A549 (cell line): Measurements from ENCODE around the gene CCDC30. TPM values are rescaled to one million over a fixed set of nuclear protein-coding genes. Genes with fewer than 3 reads are reported as not detected.

Experiments
- ATAC-seq, 2 experiments: fragments of 200-7000 bp in 1 of 2; fragments of >200 bp in 1 of 2; cut with Nextera tagmentation in 1 of 2; cut with Tn5 transposase in 1 of 2; 3 replicates each; pipeline versions ENCODE4 v1.8.0 to v1.9.1; 2018 to 2020; ENCODE audit warnings: mild to moderate bottlenecking in 1 of 2, moderate library complexity in 1 of 2
- CTCF ChIA-PET: fragments of 300-600 bp; sonication (Branson Sonifier 250); formaldehyde crosslinking; extraction: SDS; loops from one replicate; lab custom pipeline; 2021; ENCODE audit warnings: antibody characterized with exemption, inconsistent platforms; lab: Yijun Ruan, JAX
- POLR2A ChIA-PET: fragments of 350-600 bp; formaldehyde crosslinking; extraction: SDS; loops from one replicate; lab custom pipeline; 2021; ENCODE audit warnings: antibody characterized with exemption, inconsistent platforms; lab: Yijun Ruan, JAX
- DNase-seq, 2 experiments: peaks; one replicate each; pipeline versions ENCODE4 v3.0.0 to v3.0.0-alpha.2; 2011 to 2016; ENCODE audit warnings: low read depth in 1 of 2, low spot score in 1 of 2
- FAIRE-seq: peaks from 2 replicates; lab custom pipeline; 2011; peaks lifted over from hg19 to GRCh38; lab: Jason Lieb, UNC
- H3K27ac ChIP-seq, 2 experiments: fragments of >200 bp; sonication (Bioruptor Twin); formaldehyde crosslinking; 3 replicates each; pipeline ENCODE4 v1.5.1; 2016 to 2017
- H3K4me1 ChIP-seq: fragments of >200 bp; sonication (Bioruptor Twin); formaldehyde crosslinking; 3 replicates; pipeline ENCODE4 v1.6.1; 2016
- H3K4me2 ChIP-seq: fragments of >200 bp; sonication (Bioruptor Twin); formaldehyde crosslinking; 3 replicates; pipeline ENCODE4 v1.6.1; 2016
- H3K4me3 ChIP-seq: fragments of >200 bp; sonication (Bioruptor Twin); formaldehyde crosslinking; 3 replicates; pipeline ENCODE4 v1.5.1; 2016
- H3K9me3 ChIP-seq: fragments of >200 bp; sonication (Bioruptor Twin); formaldehyde crosslinking; 3 replicates; pipeline ENCODE4 v1.6.1; 2016
- BCL3 ChIP-seq: fragments of >200 bp; sonication (Bioruptor Twin); formaldehyde crosslinking; IDR thresholded peaks from 3 replicates; pipeline ENCODE4 v1.6.1; 2016
- BHLHE40 ChIP-seq: IDR thresholded peaks from 2 replicates; pipeline ENCODE4 v1.6.1; 2012; ENCODE audit warnings: low read depth, low read length, inconsistent platforms
- CHD2 ChIP-seq: fragments of 150-350 bp; IDR thresholded peaks from 2 replicates; pipeline ENCODE4 v1.6.1; 2014; ENCODE audit warnings: low read length; ENCODE audit not compliant: partially characterized antibody
- E2F6 ChIP-seq: IDR thresholded peaks from 2 replicates; pipeline ENCODE4 v1.6.1; 2012; ENCODE audit warnings: low read depth, borderline replicate concordance
- EHMT2 ChIP-seq: fragments of 200-600 bp; sonication (generic); IDR thresholded peaks from 2 replicates; pipeline ENCODE4 v1.6.1; 2016; ENCODE audit warnings: antibody characterized with exemption, low read depth, mild to moderate bottlenecking, moderate library complexity
- FOXS1 ChIP-seq: fragments of 250-450 bp; sonication (Bioruptor Pico); IDR thresholded peaks from 2 replicates; pipeline ENCODE4 v1.5.0; 2020; ENCODE audit warnings: mild to moderate bottlenecking, moderate library complexity
- HMGXB4 ChIP-seq: fragments of 250-450 bp; sonication (Bioruptor Pico); IDR thresholded peaks from 2 replicates; pipeline ENCODE4 v1.5.0; 2021; ENCODE audit warnings: mild to moderate bottlenecking, moderate library complexity, borderline replicate concordance
- JUN ChIP-seq, 2 experiments: fragments of >200 bp; sonication (Bioruptor Twin); formaldehyde crosslinking; IDR thresholded peaks; 2 replicates in 1 of 2; 3 replicates in 1 of 2; pipeline ENCODE4 v1.6.1; 2016 to 2017
- MAX ChIP-seq: IDR thresholded peaks from 2 replicates; pipeline ENCODE4 v1.6.1; 2012
- PHF8 ChIP-seq: fragments of 200-600 bp; sonication (generic); IDR thresholded peaks from 2 replicates; pipeline ENCODE4 v1.6.1; 2016; ENCODE audit warnings: low read depth, mild to moderate bottlenecking, antibody characterized with exemption, moderate library complexity, borderline replicate concordance
- POLR2A ChIP-seq: IDR thresholded peaks from 2 replicates; pipeline ENCODE4 v1.6.1; 2012; ENCODE audit warnings: mild to moderate bottlenecking, low read length
- RAD21 ChIP-seq, 2 experiments: fragments of >200 bp in 1 of 2; sonication (Bioruptor Twin) in 1 of 2; formaldehyde crosslinking in 1 of 2; IDR thresholded peaks in 1 of 2; conservative IDR thresholded peaks in 1 of 2; 2 replicates in 1 of 2; 3 replicates in 1 of 2; pipeline ENCODE4 v1.6.1; 2012 to 2018; ENCODE audit warnings: inconsistent platforms in 1 of 2
- REST ChIP-seq: fragments of 200-600 bp; sonication (generic); IDR thresholded peaks from 2 replicates; pipeline ENCODE4 v1.6.1; 2016; ENCODE audit warnings: antibody characterized with exemption, mild to moderate bottlenecking, moderate library complexity
- SREBF2 ChIP-seq: fragments of 450-650 bp; IDR thresholded peaks from 2 replicates; pipeline ENCODE4 v1.6.1; 2014; ENCODE audit warnings: mild to moderate bottlenecking, moderate library complexity
- TFCP2L1 ChIP-seq: fragments of 250-450 bp; sonication (Bioruptor Pico); IDR thresholded peaks from 2 replicates; pipeline ENCODE4 v1.5.0; 2021; ENCODE audit warnings: mild to moderate bottlenecking
- USF2 ChIP-seq: fragments of 450-650 bp; IDR thresholded peaks from 2 replicates; pipeline ENCODE4 v1.6.1; 2014; ENCODE audit warnings: antibody characterized with exemption
- WGBS: methylation state at CpG from one replicate; pipeline ENCODE4 v1.1.6; 2017; ENCODE audit errors: missing lambda C conversion rate; 5-methylcytosine and 5-hydroxymethylcytosine counted together
- polyA plus RNA-seq, 4 experiments: library from polyadenylated mRNA; depleted of rRNA in 3 of 4; stranded (reverse); fragments of >200 nt; fragmentation: RNase III in 1 of 4; extraction: RNeasy Plus Mini Kit Qiagen cat#74134 plus additional on column Dnase treatment in 1 of 4; gene quantifications; 2 replicates in 3 of 4; 3 replicates in 1 of 4; pipeline ENCODE4 v1.2.3, GENCODE V29; 2011 to 2017

CCDC30 gene
- polyA plus RNA-seq, 2 of the 4 experiments (the other 2 are of a cell fraction): 0.75 to 1.6 TPM

GRCh38 chr1:42454403-42454802, 8.7 kb upstream of the CCDC30 start (continued):
- no peak for TF ChIP-seq TFCP2L1 (CRISPR knock-in tag)
- no peak for TF ChIP-seq HMGXB4 (CRISPR knock-in tag)

GRCh38 chr1:42456010-42456753, 6.9 kb upstream of the CCDC30 start, which contains the start of the genes PPCS and ZMYND12:
Gene PPCS, plus strand, starts transcription at chr1:42456543. Its CDS starts 23 bp downstream, at chr1:42456566.
Gene ZMYND12, minus strand, starts transcription at chr1:42456022. Its CDS starts 25 bp downstream, at chr1:42455997.
- under 1% methylated on average over 17 of the region's 66 CpGs for WGBS
- no peaks in the 10 kb centered on the region for H3K9me3 ChIP-seq
- TF ChIP-seq BCL3: peak; percentile 68; the same call in 2 of the 3 replicates
- TF ChIP-seq REST: no peak
- peak; percentile 27; the same call in 1 of the 2 replicates for TF ChIP-seq BHLHE40
- TF ChIP-seq SREBF2: no peak
- TF ChIP-seq USF2: peak; percentile 90
- TF ChIP-seq JUN (IDR thresholded peaks at IDR 0.05): peak; percentile 41 to 68; a peak in 4 of 5 replicates
- TF ChIP-seq CHD2: no peak
- peak; percentile 80 for TF ChIP-seq POLR2A
- TF ChIP-seq PHF8: peak; percentile 84
- H3K4me3 ChIP-seq: peak within 1 kb of the TSS; percentile 86
- peak within 1 kb of the TSS; percentile 98 for H3K4me2 ChIP-seq
- DNase-seq: peak; percentile 62 to 89
- ATAC-seq: peak; percentile 92 to 96
- CTCF ChIA-PET: interaction anchor here (0.7 kb wide), 1 partner anchor 156 kb away, joined by 3 read pairs; no protein-coding TSS in a partner anchor
- H3K27ac ChIP-seq: peak within 1 kb of the TSS; percentile 94 to 100
- POLR2A ChIA-PET: no interaction called here
- no peak for FAIRE-seq
- H3K4me1 ChIP-seq: peaks cover 13% of the 10 kb centered on the region; the same call in 1 of the 3 replicates

- peak overlapping the region; percentile 86 for H3K4me3 ChIP-seq
- peaks cover 13% of the 10 kb centered on the region; the same call in 1 of the 3 replicates for H3K4me1 ChIP-seq
- POLR2A ChIA-PET: interaction anchor here (0.6 kb wide), 2 partner anchors 37 to 225 kb away, joined by 3 read pairs; partner anchors contain the start of gene YBX1
- 0% methylated on average over 1 of the region's 23 CpGs for WGBS
- TF ChIP-seq MAX (no peak), RAD21 (conservative IDR thresholded peaks at IDR 0.05 in 1 of 2, IDR thresholded peaks at IDR 0.05 in 1 of 2) (no peak), E2F6 (no peak), PHF8 (no peak; the same call in 1 of the 2 replicates), EHMT2 (no peak), FOXS1 (CRISPR knock-in tag) (no peak)
- H3K4me2 ChIP-seq: peak overlapping the region; percentile 98
- DNase-seq (peak; percentile 53 to 57), ATAC-seq (peak; percentile 71 to 83; a peak in 5 of 6 replicates), FAIRE-seq (no peak)
- H3K27ac ChIP-seq: peak overlapping the region; percentile 94 to 100
- CTCF ChIA-PET: interaction anchor here (0.7 kb wide), 1 partner anchor 157 kb away, joined by 3 read pairs; no protein-coding TSS in a partner anchor
- H3K9me3 ChIP-seq: no peaks in the 10 kb centered on the region
These were observed 6.4 kb upstream of the CCDC30 start for GRCh38 chr1:42456754-42457089.
